Upper lobe of left lung (tissue), 6 donors: ENCODE data around the gene MAP2K5. TPM values are rescaled to one million over a fixed set of nuclear protein-coding genes. Genes with fewer than 3 reads are reported as not detected.

Experiments
- ATAC-seq, 2 donors: fragments of 200-7000 bp; cut with Tn5 transposase; one replicate each; pipeline ENCODE4 v1.9.1; 2022; ENCODE audit warnings: mild to moderate bottlenecking in 2 of 2, moderate library complexity in 2 of 2; ENCODE audit not compliant: low FRiP score in 2 of 2
- DNase-seq, 2 donors: peaks; one replicate each; pipeline ENCODE4 v3.0.0-alpha.2; 2019 to 2020
- H3K27ac ChIP-seq, 4 donors: fragments of 200-600 bp; sonication (generic); one replicate each; pipeline ENCODE4 v1.5.1; 2016 to 2019
- H3K27me3 ChIP-seq, 4 donors: fragments of 200-600 bp; sonication (generic); one replicate each; pipeline ENCODE4 v1.5.1; 2017 to 2019
- H3K36me3 ChIP-seq, 4 donors: fragments of 200-600 bp; sonication (generic); one replicate each; pipeline ENCODE4 v1.5.1; 2016 to 2019
- H3K4me1 ChIP-seq, 4 donors: fragments of 200-600 bp; sonication (generic); one replicate each; pipeline ENCODE4 v1.5.1; 2018 to 2019
- H3K4me3 ChIP-seq, 4 donors: fragments of 200-600 bp; sonication (generic); one replicate each; pipeline ENCODE4 v1.5.1; 2017 to 2019; ENCODE audit warnings: mild to moderate bottlenecking in 2 of 4, moderate library complexity in 1 of 4
- H3K9me3 ChIP-seq, 4 donors: fragments of 200-600 bp; sonication (generic); one replicate each; pipeline ENCODE4 v1.5.1; 2018 to 2019
- EP300 ChIP-seq, 4 donors: sonication (generic); formaldehyde crosslinking; IDR thresholded peaks; one replicate each; pipeline ENCODE4 v1.5.1; 2017; ENCODE audit warnings: antibody characterized with exemption in 4 of 4, control low read depth in 2 of 4
- POLR2A ChIP-seq, 4 donors: fragments of 450-650 bp; IDR thresholded peaks; one replicate each; pipeline ENCODE4 v1.5.1; 2016 to 2017; ENCODE audit warnings: antibody characterized with exemption in 4 of 4, mild to moderate bottlenecking in 2 of 4
- POLR2AphosphoS5 ChIP-seq, 2 donors: sonication (generic); formaldehyde crosslinking; IDR thresholded peaks; one replicate each; pipeline ENCODE4 v1.5.1; 2017; ENCODE audit warnings: antibody characterized with exemption in 2 of 2
- WGBS, 2 donors: methylation state at CpG; one replicate each; pipeline ENCODE4 v1.1.5; 2017 to 2018; 5-methylcytosine and 5-hydroxymethylcytosine counted together
- total RNA-seq, 6 donors: library from RNA; depleted of rRNA in 4 of 6; stranded (reverse); fragments of >200 nt in 4 of 6; gene quantifications; one replicate each; pipeline versions ENCODE4 v1.1.0 to v1.2.1, GENCODE V29; 2016 to 2021
- TF ChIP-seq, protein P1 (sequence below), 6 experiments: fragments of 450-650 bp in 4 of 6; fragments of 200-600 bp in 2 of 6; sonication (generic) in 2 of 6; IDR thresholded peaks; one replicate each; pipeline ENCODE4 v1.5.1; 2016 to 2019; ENCODE audit warnings: antibody characterized with exemption in 6 of 6
- donor health status: DM: no; HTN: no; CAD: no; lungs with moderate emphysema.
- donor health status: DM: no; HTN: yes; CAD: no; lungs with severe emphysema.

The MAP2K5 gene
- total RNA-seq, 6 donors from 2014 or later, result 7.8 to 25.6 (median 16.0) TPM

DNA sequence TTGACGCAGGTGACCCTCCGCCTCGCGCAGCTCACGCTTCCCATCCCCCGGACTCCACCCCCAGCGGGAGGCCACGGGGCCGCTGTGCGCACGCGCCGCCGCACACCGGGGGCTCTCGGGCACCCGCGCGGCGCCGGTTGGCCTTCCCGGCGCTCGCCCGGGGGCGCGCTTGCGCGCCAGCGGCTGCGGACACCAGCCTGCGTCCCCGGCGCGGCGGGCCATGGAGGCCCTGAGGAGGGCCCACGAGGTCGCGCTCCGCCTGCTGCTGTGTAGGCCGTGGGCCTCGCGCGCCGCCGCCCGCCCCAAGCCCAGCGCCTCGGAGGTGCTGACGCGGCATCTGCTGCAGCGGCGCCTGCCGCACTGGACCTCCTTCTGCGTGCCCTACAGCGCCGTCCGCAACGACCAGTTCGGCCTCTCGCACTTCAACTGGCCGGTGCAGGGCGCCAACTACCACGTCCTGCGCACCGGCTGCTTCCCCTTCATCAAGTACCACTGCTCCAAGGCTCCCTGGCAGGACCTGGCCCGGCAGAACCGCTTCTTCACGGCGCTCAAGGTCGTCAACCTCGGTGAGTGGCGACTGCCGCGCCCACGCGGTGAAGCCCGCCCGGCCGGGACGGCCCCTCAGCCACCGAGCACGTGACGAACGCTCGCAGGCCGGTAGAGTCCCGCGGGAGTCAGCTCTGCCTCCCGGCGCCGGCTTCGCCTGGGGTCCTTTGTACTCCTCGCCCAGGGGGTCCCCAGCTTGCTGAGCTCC is 21.3 kb upstream of the MAP2K5 start, which contains the start of gene C15orf61:
Gene C15orf61, plus strand, starts transcription at position 103 of the 754 bp plus-strand sequence. Its CDS starts 118 bp downstream, at position 221.
- 0 to 1% methylated on average over 17 to 47 of the region's 94 CpGs for WGBS, 2 donors
- H3K9me3 ChIP-seq, result no peaks in the 10 kb centered on the region
- ATAC-seq, result peak; percentile 93 to 94
- peaks cover 9 to 28% (median 12%) of the 10 kb centered on the region in 4 donors for H3K4me1 ChIP-seq
- peak within 1 kb of the TSS; percentile 73 to 95 (median 86) for H3K4me3 ChIP-seq
- DNase-seq, result peak; percentile 91 to 97
- TF ChIP-seq EP300 (IDR thresholded peaks at IDR 0.05), result no peak
- peak in 3 of 4 donors; percentile 81 to 90 (median 84) for TF ChIP-seq POLR2A (IDR thresholded peaks at IDR 0.05)
- TF ChIP-seq, protein P1, sequence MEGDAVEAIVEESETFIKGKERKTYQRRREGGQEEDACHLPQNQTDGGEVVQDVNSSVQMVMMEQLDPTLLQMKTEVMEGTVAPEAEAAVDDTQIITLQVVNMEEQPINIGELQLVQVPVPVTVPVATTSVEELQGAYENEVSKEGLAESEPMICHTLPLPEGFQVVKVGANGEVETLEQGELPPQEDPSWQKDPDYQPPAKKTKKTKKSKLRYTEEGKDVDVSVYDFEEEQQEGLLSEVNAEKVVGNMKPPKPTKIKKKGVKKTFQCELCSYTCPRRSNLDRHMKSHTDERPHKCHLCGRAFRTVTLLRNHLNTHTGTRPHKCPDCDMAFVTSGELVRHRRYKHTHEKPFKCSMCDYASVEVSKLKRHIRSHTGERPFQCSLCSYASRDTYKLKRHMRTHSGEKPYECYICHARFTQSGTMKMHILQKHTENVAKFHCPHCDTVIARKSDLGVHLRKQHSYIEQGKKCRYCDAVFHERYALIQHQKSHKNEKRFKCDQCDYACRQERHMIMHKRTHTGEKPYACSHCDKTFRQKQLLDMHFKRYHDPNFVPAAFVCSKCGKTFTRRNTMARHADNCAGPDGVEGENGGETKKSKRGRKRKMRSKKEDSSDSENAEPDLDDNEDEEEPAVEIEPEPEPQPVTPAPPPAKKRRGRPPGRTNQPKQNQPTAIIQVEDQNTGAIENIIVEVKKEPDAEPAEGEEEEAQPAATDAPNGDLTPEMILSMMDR (IDR thresholded peaks at IDR 0.05), result peak in 3 of 6 experiments; percentile 9 to 40 (median 16)
- TF ChIP-seq POLR2AphosphoS5 (IDR thresholded peaks at IDR 0.05), result peak; percentile 47 to 72
- H3K27me3 ChIP-seq, result no peaks in the 10 kb centered on the region
- H3K27ac ChIP-seq, result peak within 1 kb of the TSS; percentile 91 to 97 (median 94)
- no peaks in the 10 kb centered on the region for H3K36me3 ChIP-seq

DNA sequence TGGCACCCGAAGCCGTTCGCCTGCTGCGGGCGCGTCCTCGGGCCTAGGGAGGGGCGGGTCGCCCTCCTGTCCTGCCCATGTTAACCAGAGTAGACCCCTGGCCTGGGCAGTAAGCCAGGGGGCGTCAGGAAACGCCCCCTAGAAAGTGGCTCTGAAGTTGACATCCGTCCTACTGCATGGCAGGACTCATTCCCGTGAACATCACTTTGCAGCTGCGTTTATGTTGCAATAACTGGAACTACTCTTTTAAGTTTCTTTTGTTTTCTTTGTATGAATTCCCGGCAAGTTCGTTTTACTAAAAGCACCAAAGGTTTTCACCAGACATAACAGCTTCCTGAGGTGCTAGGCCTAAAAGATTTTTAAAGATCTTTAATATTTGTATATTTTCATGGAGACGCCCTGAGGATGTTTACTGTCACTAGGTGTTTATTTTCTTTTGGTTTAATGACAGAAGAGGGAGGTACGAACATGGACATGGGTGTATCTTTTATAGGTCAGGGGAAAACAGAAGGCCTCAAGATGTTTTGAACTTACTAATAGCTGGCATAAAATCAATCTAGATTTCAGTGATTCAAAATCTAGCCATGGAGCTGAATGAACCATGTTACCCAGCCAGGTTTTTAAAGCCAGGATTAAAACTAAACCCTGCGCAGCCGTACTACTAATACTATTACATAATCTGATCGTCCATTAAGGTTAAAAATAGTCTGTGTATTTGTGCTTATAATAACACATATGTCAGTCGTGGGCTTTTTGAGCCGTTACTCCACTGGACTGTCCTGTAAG is 20.5 kb upstream of the MAP2K5 start:
- Histone ChIP-seq H3K4me3 (peak overlapping the region; percentile 73 to 95 (median 86)), H3K27me3 (no peaks in the 10 kb centered on the region), H3K9me3 (no peaks in the 10 kb centered on the region), H3K4me1 (peaks cover 9 to 28% (median 12%) of the 10 kb centered on the region in 4 donors), H3K36me3 (peaks cover 0 to 7% (median 0%) of the 10 kb centered on the region in 4 donors), H3K27ac (peak overlapping the region; percentile 91 to 97 (median 94))
- no peak for DNase-seq
- 3% methylated on average over 20 to 23 of the region's 23 CpGs for WGBS, 2 donors
- TF ChIP-seq, protein P1 (IDR thresholded peaks at IDR 0.05), result no peak
- peak in 1 of 2 donors; percentile 54 for ATAC-seq

DNA sequence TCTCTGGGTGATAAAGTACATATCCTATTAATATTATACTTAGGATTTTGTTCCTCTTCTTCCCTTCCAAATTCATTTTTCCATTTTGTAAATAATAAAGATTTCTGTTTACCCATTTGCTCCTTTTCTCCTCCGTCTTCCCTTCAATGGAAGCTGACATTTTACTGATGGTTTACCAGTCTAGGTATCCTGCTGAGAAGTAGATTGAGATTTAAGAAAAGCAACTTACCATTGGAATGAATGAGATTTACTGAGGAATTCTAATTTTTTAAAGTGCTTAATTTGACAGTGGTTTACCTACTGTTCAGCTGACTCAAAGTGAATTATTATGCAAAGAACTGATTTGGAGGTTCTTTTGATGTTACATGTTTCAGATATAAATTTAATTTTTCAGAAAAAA is 19.2 kb upstream of the MAP2K5 start:
- TF ChIP-seq POLR2AphosphoS5 (IDR thresholded peaks at IDR 0.05), result no peak
- TF ChIP-seq EP300 (IDR thresholded peaks at IDR 0.05), result no peak
- TF ChIP-seq POLR2A (IDR thresholded peaks at IDR 0.05), result no peak
- TF ChIP-seq, protein P1 (IDR thresholded peaks at IDR 0.05), result no peak
- peak overlapping the region in 1 of 4 donors; percentile 73 for H3K4me3 ChIP-seq
- peak overlapping the region in 2 of 4 donors; percentile 92 to 97 for H3K27ac ChIP-seq
- H3K36me3 ChIP-seq, result peaks cover 0 to 15% (median 0%) of the 10 kb centered on the region in 4 donors
- 74 to 79% methylated on average over 1 of the region's 1 CpG for WGBS, 2 donors
- DNase-seq (no peak), ATAC-seq (no peak)
- H3K9me3 ChIP-seq, result no peaks in the 10 kb centered on the region
- H3K27me3 ChIP-seq, result no peaks in the 10 kb centered on the region
- peaks cover 9 to 28% (median 12%) of the 10 kb centered on the region in 4 donors for H3K4me1 ChIP-seq

DNA sequence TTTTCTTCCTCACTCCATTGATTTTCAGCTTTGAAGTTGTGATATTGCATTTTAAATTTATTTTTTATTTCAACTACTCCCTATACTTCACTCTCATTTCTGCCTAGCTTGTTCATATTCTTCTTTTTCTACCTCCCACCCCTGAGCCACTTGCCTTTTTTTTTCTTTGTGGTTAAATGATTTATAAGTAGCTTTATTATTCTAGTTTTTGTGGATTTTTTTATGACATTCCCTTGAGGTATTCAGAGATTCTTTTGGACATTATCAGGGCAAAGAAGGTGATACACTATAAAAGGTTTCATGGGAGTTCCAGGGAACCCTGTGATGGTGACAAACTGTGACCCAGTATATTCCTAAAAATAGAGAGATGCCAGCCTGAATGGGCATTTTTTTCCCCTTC is 18.3 kb upstream of the MAP2K5 start:
- Histone ChIP-seq H3K9me3 (no peaks in the 10 kb centered on the region), H3K4me3 (no peak overlapping the region), H3K27ac (no peak overlapping the region), H3K4me1 (peaks cover 9 to 28% (median 12%) of the 10 kb centered on the region in 4 donors), H3K27me3 (no peaks in the 10 kb centered on the region), H3K36me3 (peaks cover 0 to 17% (median 0%) of the 10 kb centered on the region in 4 donors)
- DNase-seq (no peak), ATAC-seq (no peak)
- TF ChIP-seq POLR2A (IDR thresholded peaks at IDR 0.05), result no peak
- no peak for TF ChIP-seq POLR2AphosphoS5 (IDR thresholded peaks at IDR 0.05)
- TF ChIP-seq EP300 (IDR thresholded peaks at IDR 0.05), result no peak
- TF ChIP-seq, protein P1 (IDR thresholded peaks at IDR 0.05), result no peak
